HG03280 (cell line): ENCODE results near the gene RALGDS.
A peak's percentile ranks its signal among the peaks of the same experiment; 100 is the strongest.

Experiments
- ATAC-seq: cut with Tn5 transposase; IDR thresholded peaks from one replicate; pipeline ENCODE4 v1.9.1; 2021; ENCODE audit warnings: mild to moderate bottlenecking, moderate library complexity; ENCODE audit not compliant: unreplicated experiment

RALGDS gene

GRCh38 chr9:133151601-133152525 is 30.8 kb upstream of the RALGDS start:
- no peak for ATAC-seq

- ATAC-seq, result no peak
Measured at GRCh38 chr9:133151041-133151440, 30.0 kb upstream of the RALGDS start.

GRCh38 chr9:133149130-133150015 is 28.3 kb upstream of the RALGDS start:
- ATAC-seq, result peak; percentile 69

GRCh38 chr9:133148199-133149129 is 27.4 kb upstream of the RALGDS start:
- peak; percentile 15 for ATAC-seq

- ATAC-seq, result no peak
Measured at GRCh38 chr9:133147412-133148198, 26.6 kb upstream of the RALGDS start.

GRCh38 chr9:133146746-133147411 is 25.8 kb upstream of the RALGDS start:
- ATAC-seq, result no peak

- ATAC-seq, result no peak
Measured at GRCh38 chr9:133144904-133145851, 24.1 kb upstream of the RALGDS start.

- ATAC-seq, result peak; percentile 42
Measured at GRCh38 chr9:133144142-133144903, 23.3 kb upstream of the RALGDS start.

GRCh38 chr9:133143639-133144141 is 22.6 kb upstream of the RALGDS start:
- ATAC-seq, result no peak

- no peak for ATAC-seq
Measured at GRCh38 chr9:133142684-133143622, 21.9 kb upstream of the RALGDS start.

GRCh38 chr9:133141833-133142595 is 21.0 kb upstream of the RALGDS start:
- no peak for ATAC-seq

GRCh38 chr9:133140606-133141005 is 19.6 kb upstream of the RALGDS start:
- no peak for ATAC-seq

- no peak for ATAC-seq
Measured at GRCh38 chr9:133140174-133140505, 19.1 kb upstream of the RALGDS start.

GRCh38 chr9:133139246-133140173 is 18.5 kb upstream of the RALGDS start:
- ATAC-seq, result no peak
